Liver (tissue), 9 donors: Measurements from ENCODE around the gene RNF182. TPM values are rescaled to one million over a fixed set of nuclear protein-coding genes. Genes with fewer than 3 reads are reported as not detected.

Experiments used
- DNase-seq: peaks from one replicate; pipeline ENCODE4 v3.0.0-alpha.2; 2017; ENCODE audit warnings: low spot score
- H3K27ac ChIP-seq, 2 donors: one replicate each; pipeline ENCODE4 v1.7.0; 2013; ENCODE audit warnings: inconsistent platforms in 2 of 2, low read length in 2 of 2, control low read depth in 1 of 2, low read depth in 1 of 2, mild to moderate bottlenecking in 1 of 2
- H3K27me3 ChIP-seq, 4 donors: one replicate each; pipeline versions ENCODE4 v1.6.1 to v1.7.0; 2013; ENCODE audit warnings: low read length in 3 of 4, inconsistent platforms in 1 of 4, mild to moderate bottlenecking in 1 of 4, moderate library complexity in 1 of 4; ENCODE audit not compliant: control insufficient read depth in 4 of 4, insufficient read depth in 4 of 4
- H3K36me3 ChIP-seq, 4 donors: one replicate each; pipeline versions ENCODE4 v1.6.1 to v1.7.0; 2013; ENCODE audit warnings: low read length in 3 of 4, mild to moderate bottlenecking in 3 of 4, low read depth in 1 of 4, moderate library complexity in 1 of 4; ENCODE audit not compliant: control insufficient read depth in 4 of 4, insufficient read depth in 3 of 4
- H3K4me1 ChIP-seq, 4 donors: one replicate each; pipeline versions ENCODE4 v1.6.1 to v1.7.0; 2013; ENCODE audit warnings: low read length in 3 of 4, mild to moderate bottlenecking in 3 of 4, moderate library complexity in 1 of 4; ENCODE audit not compliant: control insufficient read depth in 4 of 4, insufficient read depth in 4 of 4
- H3K4me3 ChIP-seq, 3 donors: one replicate each; pipeline versions ENCODE4 v1.6.1 to v1.7.0; 2013; ENCODE audit warnings: low read length in 3 of 3, control low read depth in 1 of 3, low read depth in 1 of 3, mild to moderate bottlenecking in 1 of 3
- H3K9ac ChIP-seq, 2 donors: one replicate each; pipeline ENCODE4 v1.7.0; 2013; ENCODE audit warnings: low read length in 2 of 2, mild to moderate bottlenecking in 2 of 2, moderate library complexity in 2 of 2, control low read depth in 1 of 2, low read depth in 1 of 2
- H3K9me3 ChIP-seq, 4 donors: one replicate each; pipeline versions ENCODE4 v1.6.1 to v1.7.0; 2013; ENCODE audit warnings: low read length in 3 of 4; ENCODE audit not compliant: control insufficient read depth in 4 of 4
- CTCF ChIP-seq: fragments of 150-350 bp; IDR thresholded peaks from 2 replicates; pipeline ENCODE4 v1.5.1; 2017; ENCODE audit warnings: improper control_type of control experiment, low read depth, low read length; ENCODE audit not compliant: missing input control
- EGR1 ChIP-seq, 2 donors: IDR thresholded peaks; 2 replicates each; pipeline ENCODE4 v1.6.1; 2016 to 2018; ENCODE audit warnings: antibody characterized with exemption in 2 of 2, low read depth in 2 of 2
- FOXA1 ChIP-seq: IDR thresholded peaks from 2 replicates; pipeline ENCODE4 v1.6.1; 2016; ENCODE audit warnings: antibody characterized with exemption
- FOXA2 ChIP-seq: IDR thresholded peaks from 2 replicates; pipeline ENCODE4 v1.6.1; 2016; ENCODE audit warnings: antibody characterized with exemption
- GABPA ChIP-seq, 2 donors: IDR thresholded peaks in 1 of 2; conservative IDR thresholded peaks in 1 of 2; 2 replicates each; pipeline ENCODE4 v1.6.1; 2016; ENCODE audit warnings: antibody characterized with exemption in 2 of 2, mild to moderate bottlenecking in 1 of 2, moderate library complexity in 1 of 2
- HNF4A ChIP-seq, 2 donors: conservative IDR thresholded peaks; 2 replicates each; pipeline ENCODE4 v1.6.1; 2016; ENCODE audit warnings: antibody characterized with exemption in 2 of 2, mild to moderate bottlenecking in 2 of 2
- HNF4G ChIP-seq: IDR thresholded peaks from 2 replicates; pipeline ENCODE4 v1.6.1; 2016; ENCODE audit warnings: antibody characterized with exemption
- JUND ChIP-seq, 2 donors: IDR thresholded peaks; 2 replicates each; pipeline ENCODE4 v1.6.1; 2016; ENCODE audit warnings: antibody characterized with exemption in 2 of 2
- MAX ChIP-seq: IDR thresholded peaks from 2 replicates; pipeline ENCODE4 v1.6.1; 2016; ENCODE audit warnings: antibody characterized with exemption
- NR2F2 ChIP-seq: IDR thresholded peaks from 2 replicates; pipeline ENCODE4 v1.6.1; 2016; ENCODE audit warnings: antibody characterized with exemption
- REST ChIP-seq: IDR thresholded peaks from 2 replicates; pipeline ENCODE4 v1.6.1; 2016; ENCODE audit warnings: antibody characterized with exemption, mild to moderate bottlenecking
- RXRA ChIP-seq, 2 donors: IDR thresholded peaks; 2 replicates each; pipeline ENCODE4 v1.6.1; 2017 to 2018; ENCODE audit warnings: antibody characterized with exemption in 2 of 2, mild to moderate bottlenecking in 1 of 2
- SP1 ChIP-seq: IDR thresholded peaks from 2 replicates; pipeline ENCODE4 v1.6.1; 2018; ENCODE audit warnings: antibody characterized with exemption, mild to moderate bottlenecking
- TAF1 ChIP-seq: conservative IDR thresholded peaks from 2 replicates; pipeline ENCODE4 v1.6.1; 2016; ENCODE audit warnings: antibody characterized with exemption, mild to moderate bottlenecking
- ZBTB33 ChIP-seq: IDR thresholded peaks from 2 replicates; pipeline ENCODE4 v1.6.1; 2016; ENCODE audit warnings: antibody characterized with exemption
- WGBS: extraction: QIAGEN DNeasy Blood & Tissue Kit; methylation state at CpG from one replicate; pipeline ENCODE4 v1.1.7; 2013; 5-methylcytosine and 5-hydroxymethylcytosine counted together
- polyA plus RNA-seq, 2 donors: library from polyadenylated mRNA; stranded (reverse) in 1 of 2; unstranded in 1 of 2; fragments of 200-250 nt in 1 of 2; fragments of >200 nt in 1 of 2; fragmentation: Nextera tagmentation in 1 of 2; extraction: Ambion mirVana in 1 of 2; gene quantifications; one replicate each; pipeline versions ENCODE4 v1.2.1 to v1.2.3, GENCODE V29; 2013 to 2015
- total RNA-seq, 2 donors: library from RNA; depleted of rRNA; stranded (reverse); fragments of >200 nt; gene quantifications; one replicate each; pipeline ENCODE4 v1.2.3, GENCODE V29; 2014
- donor health status: healthy.
- donor health status: healthy.
- donor health status: healthy.
- donor health status: healthy.
- donor health status: healthy.

Gene RNF182
- total and polyA plus RNA-seq, 4 donors, result 1.4 TPM; not detected in 3

- TF ChIP-seq REST (no peak), ZBTB33 (no peak)
Measured at GRCh38 chr6:13929196-13929595, 4.4 kb downstream of the RNF182 start (continued).

GRCh38 chr6:13931797-13932402 lies 7.1 kb downstream of the RNF182 start:
- TF ChIP-seq NR2F2 (no peak), HNF4G (no peak), TAF1 (no peak)
- DNase-seq, result no peak
- no peak overlapping the region for H3K4me3 ChIP-seq
- 83% methylated on average over 1 of the region's 1 CpG for WGBS
- H3K9ac ChIP-seq, result no peak overlapping the region
- peaks cover 0 to 5% (median 0%) of the 10 kb centered on the region in 4 donors for H3K9me3 ChIP-seq
- H3K36me3 ChIP-seq, result no peaks in the 10 kb centered on the region
- H3K27ac ChIP-seq, result no peak overlapping the region
- peaks cover 2 to 16% (median 10%) of the 10 kb centered on the region in 4 donors for H3K27me3 ChIP-seq
- H3K4me1 ChIP-seq, result no peaks in the 10 kb centered on the region

GRCh38 chr6:13932785-13933184 lies 8.0 kb downstream of the RNF182 start:
- Histone ChIP-seq H3K4me1 (no peaks in the 10 kb centered on the region), H3K9ac (no peak overlapping the region), H3K27me3 (peaks cover 0 to 9% (median 6%) of the 10 kb centered on the region in 4 donors), H3K27ac (no peak overlapping the region), H3K9me3 (peaks cover 0 to 5% (median 0%) of the 10 kb centered on the region in 4 donors), H3K4me3 (no peak overlapping the region), H3K36me3 (no peaks in the 10 kb centered on the region)
- WGBS, result 95% methylated on average over 1 of the region's 1 CpG
- TF ChIP-seq REST, result no peak
- TF ChIP-seq RXRA (IDR thresholded peaks at IDR 0.05), result no peak
- no peak for TF ChIP-seq EGR1 (IDR thresholded peaks at IDR 0.05; ENCODE audit: low read depth in 2 of 2)
- no peak for TF ChIP-seq FOXA2
- no peak for TF ChIP-seq TAF1
- no peak for TF ChIP-seq MAX
- no peak for TF ChIP-seq GABPA (IDR thresholded peaks at IDR 0.05 in 1 of 2, conservative IDR thresholded peaks at IDR 0.05 in 1 of 2)
- TF ChIP-seq CTCF, result no peak
- no peak for TF ChIP-seq FOXA1
- TF ChIP-seq ZBTB33, result no peak
- no peak for TF ChIP-seq SP1
- no peak for TF ChIP-seq HNF4A (conservative IDR thresholded peaks at IDR 0.05)
- TF ChIP-seq JUND (IDR thresholded peaks at IDR 0.05), result no peak
- no peak for DNase-seq
